ENCODE data around the gene TJP1.
"Not testable (repeated sequence)": the region's sequence is repeated elsewhere in the genome, so short reads cannot be mapped to it uniquely, and the experiment has no call there.

Gene TJP1

DNA sequence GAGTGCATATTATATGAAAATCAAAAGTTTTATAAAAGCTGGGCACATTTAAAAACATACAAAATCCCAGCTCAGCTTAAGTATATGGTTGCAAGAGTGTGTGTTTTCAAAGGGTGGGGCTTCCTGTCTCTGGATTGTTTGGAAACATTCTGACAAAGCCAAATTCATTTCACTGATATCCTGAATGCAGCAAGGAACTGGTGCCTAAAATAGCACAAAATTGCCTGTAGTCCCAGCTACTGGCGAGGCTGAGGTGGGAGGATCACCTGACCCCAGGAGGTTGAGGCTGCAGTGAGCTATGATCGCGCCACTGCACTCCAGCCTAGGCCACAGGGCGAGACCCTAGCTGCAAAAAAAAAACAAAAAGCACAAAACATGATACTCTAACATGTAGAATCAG is 13.0 kb upstream of the TJP1 start:
- DNase-seq = no peak

DNA sequence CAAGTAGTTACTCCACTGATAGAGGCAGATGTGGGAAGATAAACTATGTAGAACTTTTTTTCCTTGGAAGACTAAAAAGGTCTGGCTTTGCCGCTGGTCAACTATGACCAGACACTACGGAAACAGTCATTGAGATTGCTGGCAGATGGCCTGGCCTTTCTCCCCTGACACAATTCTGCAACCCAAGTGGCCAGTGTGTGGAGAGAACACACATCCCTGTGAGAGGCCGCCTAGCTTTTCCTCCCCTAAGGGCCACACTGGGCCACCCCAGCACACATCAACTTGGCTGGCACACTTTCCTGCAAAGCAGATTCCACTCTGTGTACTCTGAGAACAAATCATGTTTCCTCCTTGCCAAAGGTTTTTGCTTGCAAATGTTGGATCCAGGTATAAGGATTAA is 10.4 kb upstream of the TJP1 start:
- no peak for DNase-seq

DNA sequence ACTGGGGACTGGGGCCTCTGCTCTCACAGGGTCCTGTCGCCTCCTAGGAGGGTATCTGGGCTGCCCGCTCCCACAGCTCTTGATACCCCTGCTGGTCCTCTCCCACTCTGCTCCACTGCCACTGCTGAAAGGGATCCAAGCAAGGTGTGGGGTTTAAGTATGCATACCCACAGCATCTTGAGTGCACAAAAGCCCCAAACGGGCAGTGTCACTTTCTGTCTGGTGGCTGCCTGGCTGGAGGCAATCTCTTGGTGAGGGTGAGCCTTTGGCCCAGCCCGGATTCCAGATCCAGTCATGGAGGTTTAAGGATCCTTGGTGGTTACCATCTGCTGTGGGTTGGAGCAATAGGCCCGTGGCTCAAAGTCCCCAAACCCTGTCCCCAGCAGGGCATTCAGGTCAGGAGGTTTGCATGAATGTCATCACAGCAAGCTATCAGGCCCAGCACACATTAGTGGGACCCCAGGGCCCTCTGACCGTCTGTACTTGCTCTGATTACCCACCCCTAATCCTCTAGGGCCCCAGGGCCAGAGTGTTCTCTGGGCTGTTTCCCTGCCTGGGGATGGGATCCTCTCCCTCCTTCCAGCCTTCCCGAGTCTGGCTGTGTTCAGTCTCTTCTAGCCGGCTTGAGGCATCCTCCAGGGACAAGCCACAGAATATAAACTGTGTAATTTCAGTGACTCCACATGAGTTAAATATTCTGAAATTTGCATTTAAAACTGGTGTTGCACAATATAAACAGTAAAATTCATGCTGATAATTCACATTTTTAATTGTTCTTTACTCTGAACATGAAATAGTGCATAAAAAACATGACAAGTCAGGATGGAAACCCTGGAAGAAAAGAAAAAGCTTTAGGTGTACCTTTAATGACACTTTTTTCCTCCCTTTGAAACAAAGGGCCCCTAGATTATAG is 4.9 kb upstream of the TJP1 start:
- DNase-seq = no peak

DNA sequence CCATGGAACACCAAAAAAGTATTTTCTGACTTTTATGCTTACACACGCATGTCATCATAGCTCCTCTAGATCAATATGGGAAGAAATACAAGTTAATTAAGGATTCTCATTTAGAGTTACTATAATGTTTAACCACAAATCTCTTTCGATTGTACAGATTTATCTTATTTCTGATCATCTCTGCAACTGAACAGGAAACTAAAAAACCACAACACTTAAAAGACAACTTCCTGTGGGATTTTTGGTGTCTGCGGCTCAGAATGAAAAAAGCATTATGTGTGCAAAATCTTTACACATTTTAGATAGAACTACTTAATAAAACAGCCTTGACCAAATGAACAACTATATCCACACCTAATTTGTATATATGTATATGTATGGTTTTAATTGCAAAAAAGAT is 3.0 kb upstream of the TJP1 start:
- no peak for DNase-seq

DNA sequence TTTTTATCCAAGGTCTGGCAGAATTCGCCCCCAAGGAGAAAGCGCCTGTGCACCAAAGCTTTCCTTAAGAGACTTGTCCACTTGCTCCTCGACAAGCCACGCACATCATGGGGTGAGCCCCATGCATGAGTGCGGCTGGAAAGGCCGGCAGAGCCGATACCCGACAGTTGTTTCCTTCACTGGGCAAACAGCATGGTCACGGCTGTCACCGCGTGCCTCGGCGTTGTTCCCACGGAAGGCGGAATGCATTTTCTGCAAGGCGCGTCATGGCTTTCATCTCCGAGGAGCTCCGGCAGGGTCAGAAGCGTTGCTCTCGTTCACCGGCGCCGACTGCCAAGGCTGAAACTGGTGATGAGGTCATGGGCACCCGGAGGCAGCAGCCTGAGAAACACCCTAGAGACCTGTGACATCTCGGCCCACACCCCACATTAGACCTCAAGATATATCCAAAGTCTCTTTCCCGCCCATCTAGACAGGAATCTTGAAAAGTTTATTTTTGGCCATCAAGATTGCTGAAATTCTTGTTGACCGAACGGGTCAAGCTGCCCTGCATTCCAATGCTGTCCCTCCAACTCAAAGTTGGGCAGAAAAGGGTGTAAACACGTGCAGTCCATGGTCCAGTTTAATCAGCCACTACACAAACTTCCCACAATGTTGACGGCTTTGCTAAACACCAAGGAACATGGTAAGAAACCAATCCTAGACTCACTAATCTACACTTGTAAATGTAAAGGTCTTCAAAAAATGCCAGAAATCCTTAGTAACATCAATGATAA is 604 bp upstream of the TJP1 start:
- DNase-seq = no peak

GRCh38 chr15:29821416-29822099 is 710 bp downstream of the TJP1 start:
- peak; percentile 22 for DNase-seq

- no peak for DNase-seq
Measured at GRCh38 chr15:29820394-29821154, 1.7 kb downstream of the TJP1 start.

GRCh38 chr15:29819979-29820378 is 2.3 kb downstream of the TJP1 start:
- no peak for DNase-seq

DNA sequence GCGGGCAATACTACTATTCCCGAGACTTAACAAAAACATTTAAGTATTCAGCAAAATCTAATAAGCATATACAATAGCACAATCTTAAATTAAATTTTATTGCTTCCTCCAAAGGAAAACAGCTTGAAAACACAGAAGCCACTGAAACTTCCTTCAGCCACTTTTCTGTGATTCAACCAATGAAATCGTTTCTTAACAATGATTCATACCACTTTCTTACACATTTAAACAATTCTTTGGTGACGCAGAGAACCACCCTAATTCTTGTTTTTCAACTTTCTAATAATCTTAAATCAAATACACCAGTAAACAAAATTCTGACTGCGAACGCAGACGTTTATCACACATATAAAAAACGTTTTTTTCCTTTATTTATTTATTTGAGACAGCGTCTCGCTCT is 4.1 kb downstream of the TJP1 start:
- no peak for DNase-seq

DNA sequence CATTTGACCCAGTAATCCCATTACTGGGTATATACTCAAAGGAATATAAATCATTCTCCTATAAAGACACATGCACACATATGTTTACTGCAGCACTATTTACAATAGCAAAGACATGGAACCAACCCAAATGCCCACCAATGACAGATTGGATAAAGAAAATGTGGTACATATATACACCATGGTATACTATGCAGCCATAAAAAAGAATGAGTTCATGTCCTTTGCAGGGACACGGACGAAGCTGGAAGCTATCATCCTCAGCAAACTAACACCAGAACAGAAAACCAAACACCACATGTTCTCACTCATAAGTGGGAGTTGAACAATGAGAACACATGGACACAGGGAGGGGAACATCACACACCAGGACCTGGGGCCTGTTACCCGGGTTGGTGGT is 4.8 kb downstream of the TJP1 start:
- DNase-seq = not testable (repeated sequence)

DNA sequence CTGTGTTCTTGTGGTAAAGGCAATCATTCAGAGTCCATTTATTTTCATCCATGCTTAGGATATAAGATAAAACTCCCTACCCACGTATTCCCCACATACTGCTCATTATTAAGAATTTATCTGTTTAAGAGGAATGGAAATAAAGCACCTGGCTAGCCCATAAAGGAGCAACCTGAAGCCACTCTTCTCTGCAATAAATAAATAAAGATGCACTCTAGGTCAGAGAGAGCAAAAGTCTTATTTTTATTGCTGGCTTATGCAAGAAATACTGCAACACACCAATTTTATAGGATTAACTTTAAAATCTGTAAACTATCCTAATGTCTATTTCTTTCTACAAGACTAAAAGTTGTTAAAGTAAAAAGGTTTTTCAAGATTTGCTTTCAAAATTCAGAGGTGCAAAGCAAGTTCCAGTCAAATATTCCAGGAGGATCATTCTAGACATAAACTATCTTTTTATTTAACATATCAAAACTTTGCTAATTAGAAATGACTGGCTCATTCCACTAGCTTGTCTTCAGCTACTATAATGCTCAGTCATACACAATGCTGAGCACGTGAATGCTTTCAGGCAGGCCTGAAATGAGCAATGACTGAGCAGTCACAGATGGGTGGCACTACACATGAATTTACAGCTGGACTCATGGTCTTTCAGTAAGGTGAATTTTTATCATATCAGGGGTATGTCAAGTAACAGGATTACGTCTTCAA is 7.1 kb downstream of the TJP1 start:
- no peak for DNase-seq

DNA sequence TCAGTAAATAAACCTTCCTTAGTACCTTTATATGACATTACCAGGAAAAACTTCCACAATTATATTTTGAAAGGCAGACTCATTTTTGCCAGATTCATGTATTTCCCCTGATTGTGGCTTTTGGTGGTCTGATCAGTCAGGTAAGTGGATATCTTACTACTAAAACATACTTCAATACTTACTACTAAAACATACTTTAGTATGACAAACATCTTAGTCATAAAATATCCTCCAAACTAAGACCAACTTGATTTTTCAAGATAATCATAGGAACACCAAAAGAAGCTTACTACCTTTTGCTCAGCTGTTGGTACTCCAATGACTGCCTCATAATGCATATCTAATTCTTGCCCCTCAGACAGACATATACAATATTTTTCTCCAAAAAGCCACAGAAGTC is 9.3 kb downstream of the TJP1 start:
- DNase-seq = no peak

GRCh38 chr15:29812384-29812694 is 9.9 kb downstream of the TJP1 start:
- DNase-seq = no peak

- DNase-seq = no peak
Measured at GRCh38 chr15:29811691-29812383, 10.4 kb downstream of the TJP1 start.

DNA sequence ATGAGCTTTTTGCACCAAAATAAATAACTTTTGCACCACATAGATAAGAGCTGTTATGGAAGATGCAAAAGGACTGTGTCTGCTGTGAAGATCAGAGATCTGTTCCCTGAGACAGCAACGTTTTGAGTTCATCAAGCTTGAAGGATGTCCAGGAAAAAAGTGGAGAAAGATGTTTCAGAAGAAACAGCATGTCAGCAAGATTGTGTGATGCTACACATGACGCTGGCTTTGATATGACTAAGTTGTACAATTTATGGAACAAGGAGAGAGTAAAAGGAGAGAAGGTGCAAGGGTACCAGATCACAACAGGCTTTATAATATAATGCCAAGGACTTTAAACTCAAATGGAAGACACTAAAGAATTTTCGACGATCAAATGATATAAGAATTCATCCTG is 16.6 kb downstream of the TJP1 start:
- DNase-seq = no peak

DNA sequence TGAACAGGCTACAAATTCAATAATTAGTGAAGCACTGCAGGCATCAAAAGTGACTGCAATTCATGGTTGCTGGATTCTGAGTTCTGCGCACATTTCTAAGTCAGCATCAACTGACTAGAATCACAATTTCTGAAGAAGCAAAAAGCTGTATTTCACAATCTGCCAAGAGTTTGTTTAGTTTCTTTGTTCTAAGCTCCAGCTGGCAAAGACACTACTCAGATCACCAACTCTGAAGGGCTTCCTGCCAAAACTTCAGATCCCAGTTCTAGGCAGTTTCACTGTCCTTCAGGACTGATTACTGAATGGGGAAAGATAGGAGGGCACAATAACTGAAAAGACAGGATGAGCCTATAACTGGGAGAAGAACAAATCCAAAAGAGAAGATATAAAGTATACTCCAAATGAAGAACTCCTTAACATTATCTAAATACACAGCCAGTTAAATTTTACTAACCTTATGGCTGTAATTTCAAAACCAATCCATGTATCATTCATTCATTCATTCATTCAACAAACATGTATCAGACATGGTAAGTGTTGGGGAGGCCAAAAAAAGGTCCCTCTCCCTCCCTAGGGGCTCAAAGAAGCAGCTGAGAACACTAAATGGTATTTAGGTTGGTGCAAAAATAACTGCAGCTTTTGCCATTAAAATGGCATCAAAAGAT is 17.1 kb downstream of the TJP1 start:
- no peak for DNase-seq

DNA sequence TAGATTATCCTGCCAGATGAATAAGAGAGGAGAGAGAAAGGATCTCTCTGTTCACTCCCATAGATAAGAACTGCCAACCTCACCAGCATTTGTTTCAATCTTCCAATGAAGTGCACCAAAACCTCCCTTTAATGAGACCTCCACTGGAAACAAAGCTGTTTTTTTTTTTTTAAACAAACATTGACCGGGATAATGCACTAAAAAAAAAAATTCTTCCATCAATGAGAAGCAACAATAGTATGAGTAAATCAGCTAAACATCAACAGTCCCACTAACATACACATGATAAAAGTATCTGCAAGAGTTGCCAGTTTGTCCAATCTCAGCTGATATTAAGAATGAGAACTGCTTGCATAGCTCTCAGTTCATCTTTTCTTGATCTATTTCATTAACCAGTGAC is 19.9 kb downstream of the TJP1 start:
- DNase-seq = no peak

- no peak for DNase-seq
Measured at GRCh38 chr15:29800491-29801366, 21.5 kb downstream of the TJP1 start.

DNA sequence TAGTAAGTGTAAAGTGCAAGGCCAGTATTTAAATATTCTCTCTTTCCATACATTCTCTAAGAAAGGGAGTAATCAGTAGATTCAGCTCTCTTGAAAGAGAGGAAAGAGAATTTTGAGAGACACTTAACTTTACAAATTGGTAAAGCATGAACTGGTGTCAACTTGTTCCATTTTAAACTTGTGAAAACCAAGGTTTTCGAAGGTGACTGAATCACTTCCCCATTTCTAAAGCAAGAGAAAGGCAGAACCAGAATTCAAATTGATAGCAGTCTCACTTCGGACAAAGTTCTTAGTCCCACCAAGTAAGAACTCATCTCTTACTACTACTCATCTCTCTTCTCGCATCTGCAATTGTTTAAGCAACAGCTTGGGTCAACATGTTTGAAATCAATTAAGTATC is 22.4 kb downstream of the TJP1 start:
- DNase-seq = no peak

DNA sequence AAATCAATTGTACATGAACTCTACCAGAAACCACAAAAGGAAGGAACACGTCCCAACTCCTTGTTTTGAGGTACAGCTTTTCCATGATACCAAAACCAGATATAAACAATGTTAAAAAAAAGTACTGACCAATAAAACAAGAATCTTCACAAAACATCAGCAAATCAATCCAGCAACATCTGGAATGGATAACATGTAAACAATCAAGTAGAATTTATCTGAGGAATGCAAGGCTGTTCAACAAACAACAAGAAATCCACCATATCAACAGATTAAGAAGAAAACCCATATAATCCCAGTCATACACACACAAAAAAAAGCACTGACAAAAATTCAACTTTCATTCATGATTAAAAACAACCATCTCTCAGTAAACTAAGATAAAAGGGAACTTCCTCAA is 26.7 kb downstream of the TJP1 start:
- no peak for DNase-seq

Measured in SHP77 treated with DMSO at 0.1 percent for 48 hours (cell line).